Lower lobe of right lung (tissue), 2 donors: ENCODE measurements around the gene PYROXD2. TPM values are rescaled to one million over a fixed set of nuclear protein-coding genes. Genes with fewer than 3 reads are reported as not detected.

ENCODE experiments used
- ATAC-seq, 2 donors: fragments of 200-7000 bp; cut with Tn5 transposase; one replicate each; pipeline ENCODE4 v1.9.1; 2020 to 2022; ENCODE audit warnings: mild to moderate bottlenecking in 2 of 2, moderate library complexity in 2 of 2
- DNase-seq: peaks from one replicate; pipeline ENCODE4 v3.0.0-alpha.2; 2020
- H3K27ac ChIP-seq: fragments of 200-600 bp; one replicate; pipeline ENCODE4 v1.8.0; 2022
- H3K27me3 ChIP-seq: fragments of 200-600 bp; one replicate; pipeline ENCODE4 v1.8.0; 2022; ENCODE audit warnings: low read depth
- H3K36me3 ChIP-seq: fragments of 200-600 bp; one replicate; pipeline ENCODE4 v1.8.0; 2022; ENCODE audit warnings: mild to moderate bottlenecking
- H3K4me1 ChIP-seq: fragments of 200-600 bp; one replicate; pipeline ENCODE4 v1.8.0; 2022
- H3K4me3 ChIP-seq: fragments of 200-600 bp; one replicate; pipeline ENCODE4 v1.8.0; 2022; ENCODE audit warnings: mild to moderate bottlenecking
- H3K9me3 ChIP-seq: fragments of 200-600 bp; one replicate; pipeline ENCODE4 v1.8.0; 2022
- intact Hi-C: fragments of 100-400 bp; cut with DNase I; formaldehyde crosslinking; loops from one replicate; pipeline ENCODE4 v1.11.0; 2022
- total RNA-seq: library from RNA; stranded (reverse); fragmentation: NEBNext Ultra II Directional; extraction: Animal tissue kit (Norgen Biotek cat#: 25700); gene quantifications from one replicate; pipeline ENCODE4 v1.2.1, GENCODE V29; 2021
- TF ChIP-seq, protein P1 (sequence below): fragments of 200-600 bp; IDR thresholded peaks from one replicate; pipeline ENCODE4 v1.8.0; 2022; ENCODE audit warnings: antibody characterized with exemption, mild to moderate bottlenecking
- donor health status: DM: no; HTN: yes; CAD: no; lungs with severe emphysema.

The PYROXD2 gene
- total RNA-seq, 1 donor from 2014 or later = 17.8 TPM

- intact Hi-C loops = no loop called here
Measured at GRCh38 chr10:98400482-98400881, 14.5 kb downstream of the PYROXD2 start.

DNA sequence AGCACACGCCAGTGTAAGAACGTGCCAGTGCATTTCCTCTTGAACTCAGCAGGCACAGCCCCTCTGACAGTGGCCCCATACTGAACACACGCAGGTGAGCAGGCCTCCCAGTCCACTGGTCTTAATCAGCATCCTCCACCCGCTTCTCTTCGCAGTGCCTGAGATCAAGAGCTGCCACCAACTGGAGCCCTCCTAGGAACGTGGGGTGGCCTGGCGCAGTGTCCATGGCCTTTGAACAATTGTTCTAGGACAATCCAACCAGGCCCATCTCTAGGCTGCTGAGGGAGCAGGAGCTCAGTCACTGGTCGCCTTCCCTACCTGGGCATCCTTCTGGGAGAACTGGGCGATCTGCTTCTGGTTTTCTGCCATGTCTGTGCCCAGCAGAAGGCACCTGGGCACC lies 15.2 kb downstream of the PYROXD2 start:
- TF ChIP-seq, protein P1, sequence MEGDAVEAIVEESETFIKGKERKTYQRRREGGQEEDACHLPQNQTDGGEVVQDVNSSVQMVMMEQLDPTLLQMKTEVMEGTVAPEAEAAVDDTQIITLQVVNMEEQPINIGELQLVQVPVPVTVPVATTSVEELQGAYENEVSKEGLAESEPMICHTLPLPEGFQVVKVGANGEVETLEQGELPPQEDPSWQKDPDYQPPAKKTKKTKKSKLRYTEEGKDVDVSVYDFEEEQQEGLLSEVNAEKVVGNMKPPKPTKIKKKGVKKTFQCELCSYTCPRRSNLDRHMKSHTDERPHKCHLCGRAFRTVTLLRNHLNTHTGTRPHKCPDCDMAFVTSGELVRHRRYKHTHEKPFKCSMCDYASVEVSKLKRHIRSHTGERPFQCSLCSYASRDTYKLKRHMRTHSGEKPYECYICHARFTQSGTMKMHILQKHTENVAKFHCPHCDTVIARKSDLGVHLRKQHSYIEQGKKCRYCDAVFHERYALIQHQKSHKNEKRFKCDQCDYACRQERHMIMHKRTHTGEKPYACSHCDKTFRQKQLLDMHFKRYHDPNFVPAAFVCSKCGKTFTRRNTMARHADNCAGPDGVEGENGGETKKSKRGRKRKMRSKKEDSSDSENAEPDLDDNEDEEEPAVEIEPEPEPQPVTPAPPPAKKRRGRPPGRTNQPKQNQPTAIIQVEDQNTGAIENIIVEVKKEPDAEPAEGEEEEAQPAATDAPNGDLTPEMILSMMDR = no peak
- DNase-seq = no peak

More at GRCh38 chr10:98400482-98400881, 14.5 kb downstream of the PYROXD2 start:
- no peaks in the 10 kb centered on the region for H3K9me3 ChIP-seq
- TF ChIP-seq, protein P1 = no peak
- no peak overlapping the region for H3K4me3 ChIP-seq
- no peak overlapping the region for H3K27ac ChIP-seq
- peaks cover 6% of the 10 kb centered on the region for H3K4me1 ChIP-seq
- ATAC-seq (peak in 1 of 2 donors; percentile 10), DNase-seq (no peak)
- H3K36me3 ChIP-seq = peaks cover 13% of the 10 kb centered on the region
- H3K27me3 ChIP-seq = no peaks in the 10 kb centered on the region

GRCh38 chr10:98397089-98397600 lies 17.8 kb downstream of the PYROXD2 start:
- intact Hi-C loops = no loop called here
- DNase-seq = no peak
- no peak for ATAC-seq
- no peak overlapping the region for H3K4me3 ChIP-seq
- TF ChIP-seq, protein P1 = no peak
- no peaks in the 10 kb centered on the region for H3K27me3 ChIP-seq
- peaks cover 19% of the 10 kb centered on the region for H3K36me3 ChIP-seq
- H3K4me1 ChIP-seq = no peaks in the 10 kb centered on the region
- H3K9me3 ChIP-seq = no peaks in the 10 kb centered on the region
- H3K27ac ChIP-seq = no peak overlapping the region

More for the DNA sequence above, 15.2 kb downstream of the PYROXD2 start:
- no peak for ATAC-seq
- Histone ChIP-seq H3K9me3 (no peaks in the 10 kb centered on the region), H3K27ac (no peak overlapping the region), H3K27me3 (no peaks in the 10 kb centered on the region), H3K36me3 (peaks cover 19% of the 10 kb centered on the region), H3K4me1 (peaks cover under 1% of the 10 kb centered on the region), H3K4me3 (no peak overlapping the region)
- intact Hi-C loops = no loop called here

DNA sequence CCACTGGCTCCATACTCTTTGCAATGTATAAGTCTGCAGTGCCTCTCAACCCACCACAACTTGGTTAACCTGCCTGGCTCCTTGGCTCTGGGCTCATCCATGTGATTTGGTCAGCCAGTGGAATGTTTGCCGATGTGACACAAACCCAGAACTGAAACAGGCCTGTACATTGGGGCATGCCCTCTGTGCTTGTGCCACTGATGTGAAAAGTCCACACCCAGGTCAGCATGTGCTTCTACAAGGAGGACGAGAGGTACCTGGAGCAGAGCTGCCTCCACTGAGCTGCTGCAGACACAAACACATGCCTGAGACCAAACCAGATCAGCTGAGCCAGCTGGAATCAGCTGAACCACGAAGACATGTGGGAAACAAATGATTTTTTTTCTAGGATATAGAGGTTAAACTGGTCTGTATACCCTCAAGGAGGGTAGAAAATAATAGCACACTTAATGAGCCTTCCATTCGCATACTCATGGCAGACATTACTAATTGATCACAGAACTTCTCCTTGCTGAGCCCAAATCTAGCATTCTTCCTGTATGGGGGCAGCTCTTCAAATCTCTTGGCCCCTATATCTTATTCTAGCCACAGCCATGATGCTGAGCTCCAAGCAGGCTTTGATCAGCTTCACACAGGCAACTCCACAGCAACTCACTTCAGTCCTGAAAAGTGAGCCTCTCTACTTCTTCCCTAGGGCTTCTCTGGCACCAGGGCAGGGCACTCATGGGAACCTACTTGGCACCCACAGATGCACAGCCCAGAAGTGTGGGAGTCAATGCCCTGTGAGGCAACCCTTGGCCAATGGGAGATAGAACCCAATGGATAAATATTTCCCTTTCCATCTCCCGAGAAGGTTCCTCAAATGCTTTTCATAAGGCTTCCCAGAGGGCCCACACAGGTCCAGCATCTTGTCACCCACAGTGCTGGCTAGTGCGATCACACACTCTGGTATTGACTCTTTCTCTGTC lies 18.6 kb downstream of the PYROXD2 start:
- TF ChIP-seq, protein P1 = no peak
- peaks cover 19% of the 10 kb centered on the region for H3K36me3 ChIP-seq
- no peak overlapping the region for H3K4me3 ChIP-seq
- peaks cover 5% of the 10 kb centered on the region for H3K4me1 ChIP-seq
- H3K27ac ChIP-seq = no peak overlapping the region
- no peaks in the 10 kb centered on the region for H3K27me3 ChIP-seq
- intact Hi-C loops = no loop called here
- ATAC-seq (no peak), DNase-seq (no peak)
- no peaks in the 10 kb centered on the region for H3K9me3 ChIP-seq

DNA sequence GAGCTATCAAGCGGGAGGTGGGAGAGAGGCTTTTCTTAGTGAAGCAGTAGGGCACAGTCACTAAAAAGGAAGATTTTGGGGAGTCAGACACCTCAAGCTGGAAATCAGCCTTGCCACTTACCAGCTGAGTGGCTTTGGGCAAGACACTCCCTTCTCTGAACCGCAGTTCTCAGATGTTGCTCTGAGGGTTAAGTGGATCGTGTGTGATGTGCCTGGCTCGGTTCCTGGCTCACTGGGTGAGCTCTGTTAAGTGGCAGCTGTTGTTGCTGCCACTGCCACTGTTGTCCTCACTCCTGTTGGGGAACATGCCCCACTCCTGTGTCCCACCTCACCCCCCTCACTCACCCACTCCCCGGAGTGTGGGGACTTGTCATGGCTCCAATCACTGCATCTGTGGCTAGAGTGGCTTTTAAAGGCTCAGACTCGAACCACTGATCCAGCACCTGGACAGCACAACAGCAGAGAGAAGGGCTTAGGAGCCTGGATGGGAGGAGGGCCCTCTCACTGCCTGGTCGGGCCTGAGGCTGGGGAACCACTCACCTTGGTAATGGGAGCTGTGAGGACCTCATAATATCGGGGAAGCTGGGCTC lies 20.0 kb downstream of the PYROXD2 start:
- no peak overlapping the region for H3K4me3 ChIP-seq
- TF ChIP-seq, protein P1 = no peak
- H3K9me3 ChIP-seq = no peaks in the 10 kb centered on the region
- no peak for ATAC-seq
- H3K4me1 ChIP-seq = peaks cover 5% of the 10 kb centered on the region
- no peaks in the 10 kb centered on the region for H3K27me3 ChIP-seq
- no peak overlapping the region for H3K27ac ChIP-seq
- intact Hi-C loops = no loop called here
- DNase-seq = no peak
- H3K36me3 ChIP-seq = peaks cover 18% of the 10 kb centered on the region
